Measurements from ENCODE around the gene NEUROD1.

Gene NEUROD1

DNA sequence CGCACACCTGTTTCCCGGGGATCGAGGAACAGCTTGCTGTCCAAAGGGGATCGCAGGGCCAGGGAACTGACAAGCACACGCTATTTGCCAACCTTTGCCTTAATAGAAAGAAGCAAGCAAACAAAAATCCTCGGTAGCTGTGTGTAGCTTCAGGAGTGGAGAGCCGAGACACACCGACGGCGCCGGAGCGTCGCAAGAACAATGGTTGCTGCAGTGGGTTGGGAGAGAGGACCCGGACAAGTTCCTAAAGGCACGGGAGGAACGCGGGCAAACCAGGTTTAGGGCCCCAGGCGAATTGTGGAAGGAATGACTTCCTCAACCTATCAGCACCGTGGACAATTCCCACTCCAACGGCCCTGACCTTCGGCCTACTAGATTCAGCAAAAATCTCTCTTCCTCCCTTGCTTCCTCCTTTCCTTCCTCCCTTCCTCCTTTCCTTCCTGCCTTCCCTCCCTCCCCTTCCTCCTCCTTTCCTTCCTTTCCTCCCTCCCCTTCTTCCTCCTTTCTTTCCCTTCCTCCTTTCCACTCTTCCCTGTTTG is 4.9 kb upstream of the NEUROD1 start:
- Histone ChIP-seq H3K79me2 (ENCODE audit: insufficient read depth, low read length) (no peaks in the 10 kb centered on the region), H3K36me3 (ENCODE audit: low read length) (no peaks in the 10 kb centered on the region), H3K4me2 (ENCODE audit: low read depth, low read length, poor library complexity, severe bottlenecking) (no peak overlapping the region), H3K4me3 (ENCODE audit: insufficient read depth, low read length, poor library complexity, severe bottlenecking) (no peak overlapping the region), H3K27ac (ENCODE audit: low read depth, low read length) (no peak overlapping the region), H2AFZ (ENCODE audit: low read depth, low read length, severe bottlenecking) (no peak overlapping the region), H4K20me1 (ENCODE audit: low read depth, low read length) (no peaks in the 10 kb centered on the region), H3K27me3 (ENCODE audit: low read length) (no peaks in the 10 kb centered on the region), H3K9ac (ENCODE audit: low read length) (no peak overlapping the region), H3K9me3 (ENCODE audit: insufficient read depth, low read length) (no peaks in the 10 kb centered on the region), H3F3A (ENCODE audit: insufficient read depth) (no peaks in the 10 kb centered on the region), H3K9me2 (replicated peaks; ENCODE audit: insufficient read depth, low read length) (no peaks in the 10 kb centered on the region)
- no peak for TF ChIP-seq EZH2phosphoT487 (conservative IDR thresholded peaks at IDR 0.05; ENCODE audit: low read length)
- TF ChIP-seq, protein P1, sequence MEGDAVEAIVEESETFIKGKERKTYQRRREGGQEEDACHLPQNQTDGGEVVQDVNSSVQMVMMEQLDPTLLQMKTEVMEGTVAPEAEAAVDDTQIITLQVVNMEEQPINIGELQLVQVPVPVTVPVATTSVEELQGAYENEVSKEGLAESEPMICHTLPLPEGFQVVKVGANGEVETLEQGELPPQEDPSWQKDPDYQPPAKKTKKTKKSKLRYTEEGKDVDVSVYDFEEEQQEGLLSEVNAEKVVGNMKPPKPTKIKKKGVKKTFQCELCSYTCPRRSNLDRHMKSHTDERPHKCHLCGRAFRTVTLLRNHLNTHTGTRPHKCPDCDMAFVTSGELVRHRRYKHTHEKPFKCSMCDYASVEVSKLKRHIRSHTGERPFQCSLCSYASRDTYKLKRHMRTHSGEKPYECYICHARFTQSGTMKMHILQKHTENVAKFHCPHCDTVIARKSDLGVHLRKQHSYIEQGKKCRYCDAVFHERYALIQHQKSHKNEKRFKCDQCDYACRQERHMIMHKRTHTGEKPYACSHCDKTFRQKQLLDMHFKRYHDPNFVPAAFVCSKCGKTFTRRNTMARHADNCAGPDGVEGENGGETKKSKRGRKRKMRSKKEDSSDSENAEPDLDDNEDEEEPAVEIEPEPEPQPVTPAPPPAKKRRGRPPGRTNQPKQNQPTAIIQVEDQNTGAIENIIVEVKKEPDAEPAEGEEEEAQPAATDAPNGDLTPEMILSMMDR (IDR thresholded peaks at IDR 0.05; ENCODE audit: insufficient read depth, low read length, poor library complexity, severe bottlenecking) = no peak

DNA sequence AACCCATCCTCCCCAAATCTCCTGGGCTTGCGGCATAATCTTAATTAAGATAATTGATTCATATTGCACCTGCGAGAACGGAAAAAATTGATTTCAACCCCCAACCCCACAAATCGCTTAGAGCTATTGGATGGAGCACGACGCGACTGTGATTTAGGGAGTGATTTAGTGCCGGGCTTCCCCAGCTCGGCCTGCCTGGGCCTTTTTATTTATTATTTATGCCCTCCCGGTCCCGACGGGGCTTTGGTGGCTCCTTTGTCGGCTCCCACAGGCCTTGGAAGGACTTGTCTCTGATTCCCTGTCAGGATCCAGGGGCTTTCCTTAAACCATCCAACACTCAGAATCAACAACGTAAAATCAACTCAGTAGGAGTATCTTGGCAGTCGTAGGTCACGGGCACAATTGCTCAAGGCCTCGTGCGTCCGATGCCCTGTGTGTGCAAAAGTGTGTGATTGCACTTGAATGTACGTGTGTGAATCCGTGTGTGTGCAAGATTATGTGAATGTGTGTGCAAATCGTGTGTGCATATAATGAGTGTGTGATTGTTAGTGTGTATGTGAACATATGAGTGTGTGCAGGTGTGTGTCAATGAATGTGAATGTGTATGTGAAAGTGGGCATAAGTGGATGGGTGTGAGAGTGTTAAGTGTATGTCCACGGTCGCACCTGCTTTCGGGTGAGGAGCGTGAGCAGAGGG is 4.3 kb upstream of the NEUROD1 start:
- TF ChIP-seq, protein P1 (IDR thresholded peaks at IDR 0.05; ENCODE audit: insufficient read depth, low read length, poor library complexity, severe bottlenecking) = no peak
- TF ChIP-seq EZH2phosphoT487 (conservative IDR thresholded peaks at IDR 0.05; ENCODE audit: low read length) = no peak

DNA sequence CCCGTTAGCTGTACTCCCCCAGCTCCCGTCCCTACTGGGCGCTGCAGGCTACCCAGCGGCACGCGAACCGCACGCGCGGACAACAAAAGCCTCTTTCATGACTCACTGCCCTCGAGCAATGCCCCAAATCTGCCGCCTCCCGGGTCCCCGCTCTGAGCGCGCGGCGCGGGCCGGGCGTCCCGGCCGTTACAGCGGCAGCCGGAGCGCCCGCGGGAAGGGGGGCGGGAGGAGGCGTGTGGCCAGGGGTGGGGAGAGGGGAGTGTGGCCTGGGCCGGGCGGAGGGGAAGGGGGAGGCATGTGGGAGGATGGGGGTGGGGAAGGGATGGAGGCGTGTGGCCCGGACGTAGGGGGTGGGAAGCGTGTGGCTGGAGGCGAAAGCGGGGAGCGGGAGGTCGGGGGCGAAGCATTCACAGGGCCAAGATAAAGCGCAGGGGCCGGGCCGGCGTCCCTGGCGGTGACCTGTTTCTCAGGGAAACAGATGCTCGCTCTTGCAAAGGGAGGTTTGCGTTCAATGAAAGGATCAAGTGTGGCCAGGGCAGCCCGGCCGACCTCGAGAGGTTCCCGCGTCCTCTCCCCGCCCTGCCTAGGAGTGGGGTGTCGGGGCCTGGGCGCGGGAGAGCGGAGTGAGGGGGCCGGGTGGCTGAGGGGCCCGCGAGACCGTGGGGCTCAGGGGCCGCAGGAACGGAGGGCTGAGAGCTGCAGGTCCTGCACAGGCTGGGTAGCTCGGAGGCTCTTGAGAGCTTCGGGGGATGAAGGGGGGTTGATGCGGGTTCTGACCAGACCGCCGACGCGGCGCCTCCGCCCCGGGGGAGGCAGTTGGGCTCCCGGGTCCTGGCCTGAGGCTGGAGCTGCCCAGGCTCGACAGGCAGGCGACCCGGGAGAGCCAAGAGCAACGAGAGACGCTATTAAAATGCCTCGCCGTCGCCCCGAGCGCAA is 3.5 kb upstream of the NEUROD1 start:
- no peaks in the 10 kb centered on the region for H3K36me3 ChIP-seq (ENCODE audit: low read length)
- no peaks in the 10 kb centered on the region for H4K20me1 ChIP-seq (ENCODE audit: low read depth, low read length)
- H3K9me2 ChIP-seq (replicated peaks; ENCODE audit: insufficient read depth, low read length) = no peaks in the 10 kb centered on the region
- no peaks in the 10 kb centered on the region for H3K9me3 ChIP-seq (ENCODE audit: insufficient read depth, low read length)
- no peaks in the 10 kb centered on the region for H3K27me3 ChIP-seq (ENCODE audit: low read length)
- no peaks in the 10 kb centered on the region for H3K79me2 ChIP-seq (ENCODE audit: insufficient read depth, low read length)
- H3K4me2 ChIP-seq (ENCODE audit: low read depth, low read length, poor library complexity, severe bottlenecking) = no peak overlapping the region
- no peak overlapping the region for H3K4me3 ChIP-seq (ENCODE audit: insufficient read depth, low read length, poor library complexity, severe bottlenecking)
- no peak overlapping the region for H3K9ac ChIP-seq (ENCODE audit: low read length)
- H3F3A ChIP-seq (ENCODE audit: insufficient read depth) = no peaks in the 10 kb centered on the region
- H2AFZ ChIP-seq (ENCODE audit: low read depth, low read length, severe bottlenecking) = no peak overlapping the region
- no peak overlapping the region for H3K27ac ChIP-seq (ENCODE audit: low read depth, low read length)
- TF ChIP-seq, protein P1 (IDR thresholded peaks at IDR 0.05; ENCODE audit: insufficient read depth, low read length, poor library complexity, severe bottlenecking) = no peak
- TF ChIP-seq EZH2phosphoT487 (conservative IDR thresholded peaks at IDR 0.05; ENCODE audit: low read length) = no peak

More for the DNA sequence above, 4.3 kb upstream of the NEUROD1 start:
- Histone ChIP-seq H3K9me2 (replicated peaks; ENCODE audit: insufficient read depth, low read length) (no peaks in the 10 kb centered on the region), H4K20me1 (ENCODE audit: low read depth, low read length) (no peaks in the 10 kb centered on the region), H3K27ac (ENCODE audit: low read depth, low read length) (no peak overlapping the region), H3K27me3 (ENCODE audit: low read length) (no peaks in the 10 kb centered on the region), H3K9me3 (ENCODE audit: insufficient read depth, low read length) (no peaks in the 10 kb centered on the region), H3K79me2 (ENCODE audit: insufficient read depth, low read length) (no peaks in the 10 kb centered on the region), H3F3A (ENCODE audit: insufficient read depth) (no peaks in the 10 kb centered on the region), H3K4me2 (ENCODE audit: low read depth, low read length, poor library complexity, severe bottlenecking) (no peak overlapping the region), H3K4me3 (ENCODE audit: insufficient read depth, low read length, poor library complexity, severe bottlenecking) (no peak overlapping the region), H2AFZ (ENCODE audit: low read depth, low read length, severe bottlenecking) (no peak overlapping the region), H3K36me3 (ENCODE audit: low read length) (no peaks in the 10 kb centered on the region), H3K9ac (ENCODE audit: low read length) (no peak overlapping the region)
